K562 (cell line): Measurements from ENCODE around the gene ABCG5. TPM values are rescaled to one million over a fixed set of nuclear protein-coding genes. Genes with fewer than 3 reads are reported as not detected.

Source experiments
- ELF1 ChIP-seq: fragments of 200-800 bp; sonication (Bioruptor generic); IDR thresholded peaks from 2 replicates; pipeline ENCODE4 v1.6.1; 2016; ENCODE audit warnings: missing genetic modification characterization, missing compliant biosample characterization
- GTF3C2 ChIP-seq: IDR thresholded peaks from 3 replicates; pipeline ENCODE4 v1.6.1; 2011; ENCODE audit warnings: borderline replicate concordance, mild to moderate bottlenecking, moderate library complexity; ENCODE audit not compliant: insufficient read length; ENCODE audit errors: extremely low read depth
- POLR2G ChIP-seq: fragments of 200-400 bp; formaldehyde crosslinking; IDR thresholded peaks from 2 replicates; pipeline ENCODE4 v1.6.1; 2017; ENCODE audit warnings: low read depth, mild to moderate bottlenecking, antibody characterized with exemption, low read length, moderate library complexity
- TAF15 ChIP-seq: fragments of 200-400 bp; formaldehyde crosslinking; IDR thresholded peaks from 2 replicates; pipeline ENCODE4 v1.6.1; 2017; ENCODE audit warnings: mild to moderate bottlenecking, low read depth, low read length, moderate library complexity
- polyA plus RNA-seq, 8 experiments: library from polyadenylated mRNA; depleted of rRNA in 4 of 8; stranded (reverse) in 5 of 8; unstranded in 3 of 8; fragments of >200 nt; fragmentation: Nextera tagmentation in 2 of 8; fragmentation: Illumina TruSeq in 1 of 8; extraction: Ambion mirVana in 2 of 8; extraction: Trizol in 1 of 8; gene quantifications; 2 replicates each; pipeline versions ENCODE4 v1.2.1 to v1.2.3, GENCODE V29; 2011 to 2014; ENCODE audit warnings: inconsistent platforms in 1 of 8, missing spikeins in 1 of 8
- total RNA-seq, 7 experiments: library from RNA; depleted of rRNA in 6 of 7; stranded (reverse); fragments of >200 nt in 6 of 7; fragmentation: Illumina TruSeq in 2 of 7; extraction: Trizol in 2 of 7; gene quantifications; 2 replicates each; pipeline versions ENCODE4 v1.2.1 to v1.2.3, GENCODE V29; 2011 to 2021; ENCODE audit warnings: low replicate concordance in 1 of 7
- TF ChIP-seq, protein P1 (sequence below): fragments of 250-450 bp; sonication (Bioruptor Pico); IDR thresholded peaks from 2 replicates; pipeline ENCODE4 v1.4.0; 2020

Gene ABCG5
- total and polyA plus RNA-seq, 9 of the 15 experiments (the other 6 are each of a cell fraction or from before 2014, with no cell fraction given) = 0.01 TPM; not detected in 7

- TF ChIP-seq, protein P1, sequence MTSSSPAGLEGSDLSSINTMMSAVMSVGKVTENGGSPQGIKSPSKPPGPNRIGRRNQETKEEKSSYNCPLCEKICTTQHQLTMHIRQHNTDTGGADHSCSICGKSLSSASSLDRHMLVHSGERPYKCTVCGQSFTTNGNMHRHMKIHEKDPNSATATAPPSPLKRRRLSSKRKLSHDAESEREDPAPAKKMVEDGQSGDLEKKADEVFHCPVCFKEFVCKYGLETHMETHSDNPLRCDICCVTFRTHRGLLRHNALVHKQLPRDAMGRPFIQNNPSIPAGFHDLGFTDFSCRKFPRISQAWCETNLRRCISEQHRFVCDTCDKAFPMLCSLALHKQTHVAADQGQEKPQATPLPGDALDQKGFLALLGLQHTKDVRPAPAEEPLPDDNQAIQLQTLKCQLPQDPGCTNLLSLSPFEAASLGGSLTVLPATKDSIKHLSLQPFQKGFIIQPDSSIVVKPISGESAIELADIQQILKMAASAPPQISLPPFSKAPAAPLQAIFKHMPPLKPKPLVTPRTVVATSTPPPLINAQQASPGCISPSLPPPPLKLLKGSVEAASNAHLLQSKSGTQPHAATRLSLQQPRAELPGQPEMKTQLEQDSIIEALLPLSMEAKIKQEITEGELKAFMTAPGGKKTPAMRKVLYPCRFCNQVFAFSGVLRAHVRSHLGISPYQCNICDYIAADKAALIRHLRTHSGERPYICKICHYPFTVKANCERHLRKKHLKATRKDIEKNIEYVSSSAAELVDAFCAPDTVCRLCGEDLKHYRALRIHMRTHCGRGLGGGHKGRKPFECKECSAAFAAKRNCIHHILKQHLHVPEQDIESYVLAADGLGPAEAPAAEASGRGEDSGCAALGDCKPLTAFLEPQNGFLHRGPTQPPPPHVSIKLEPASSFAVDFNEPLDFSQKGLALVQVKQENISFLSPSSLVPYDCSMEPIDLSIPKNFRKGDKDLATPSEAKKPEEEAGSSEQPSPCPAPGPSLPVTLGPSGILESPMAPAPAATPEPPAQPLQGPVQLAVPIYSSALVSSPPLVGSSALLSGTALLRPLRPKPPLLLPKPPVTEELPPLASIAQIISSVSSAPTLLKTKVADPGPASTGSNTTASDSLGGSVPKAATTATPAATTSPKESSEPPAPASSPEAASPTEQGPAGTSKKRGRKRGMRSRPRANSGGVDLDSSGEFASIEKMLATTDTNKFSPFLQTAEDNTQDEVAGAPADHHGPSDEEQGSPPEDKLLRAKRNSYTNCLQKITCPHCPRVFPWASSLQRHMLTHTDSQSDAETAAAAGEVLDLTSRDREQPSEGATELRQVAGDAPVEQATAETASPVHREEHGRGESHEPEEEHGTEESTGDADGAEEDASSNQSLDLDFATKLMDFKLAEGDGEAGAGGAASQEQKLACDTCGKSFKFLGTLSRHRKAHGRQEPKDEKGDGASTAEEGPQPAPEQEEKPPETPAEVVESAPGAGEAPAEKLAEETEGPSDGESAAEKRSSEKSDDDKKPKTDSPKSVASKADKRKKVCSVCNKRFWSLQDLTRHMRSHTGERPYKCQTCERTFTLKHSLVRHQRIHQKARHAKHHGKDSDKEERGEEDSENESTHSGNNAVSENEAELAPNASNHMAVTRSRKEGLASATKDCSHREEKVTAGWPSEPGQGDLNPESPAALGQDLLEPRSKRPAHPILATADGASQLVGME = no peak
- TF ChIP-seq TAF15 (no peak), GTF3C2 (no peak), ELF1 (no peak), POLR2G (no peak)
- TF ChIP-seq, all 486 proteins: peak for 0
Measured at GRCh38 chr2:43880471-43880870, 41.8 kb upstream of the ABCG5 start (continued).
